A549 (cell line): ENCODE results near the gene OTULINL.

Experiments used
- CEBPB ChIP-seq, 2 experiments: fragments of >200 bp in 1 of 2; sonication (Bioruptor Twin) in 1 of 2; formaldehyde crosslinking in 1 of 2; IDR thresholded peaks; 2 replicates each; pipeline ENCODE4 v1.6.1; 2012 to 2016
- CTCF ChIP-seq: fragments of >200 bp; sonication (Bioruptor Twin); formaldehyde crosslinking; IDR thresholded peaks from 3 replicates; pipeline ENCODE4 v1.5.1; 2016
- ESRRA ChIP-seq: fragments of 150-350 bp; IDR thresholded peaks from 2 replicates; pipeline ENCODE4 v1.6.1; 2014; ENCODE audit warnings: mild to moderate bottlenecking, low read length, borderline replicate concordance
- HOXB5 ChIP-seq: fragments of 250-450 bp; sonication (Bioruptor Pico); IDR thresholded peaks from 2 replicates; pipeline ENCODE4 v1.5.0; 2020; ENCODE audit warnings: mild to moderate bottlenecking, moderate library complexity
- SREBF2 ChIP-seq: fragments of 450-650 bp; IDR thresholded peaks from 2 replicates; pipeline ENCODE4 v1.6.1; 2014; ENCODE audit warnings: mild to moderate bottlenecking, moderate library complexity
- TF ChIP-seq, protein P1 (sequence below): fragments of >200 bp; sonication (Bioruptor Twin); formaldehyde crosslinking; IDR thresholded peaks from 3 replicates; pipeline ENCODE4 v1.6.1; 2016

DNA sequence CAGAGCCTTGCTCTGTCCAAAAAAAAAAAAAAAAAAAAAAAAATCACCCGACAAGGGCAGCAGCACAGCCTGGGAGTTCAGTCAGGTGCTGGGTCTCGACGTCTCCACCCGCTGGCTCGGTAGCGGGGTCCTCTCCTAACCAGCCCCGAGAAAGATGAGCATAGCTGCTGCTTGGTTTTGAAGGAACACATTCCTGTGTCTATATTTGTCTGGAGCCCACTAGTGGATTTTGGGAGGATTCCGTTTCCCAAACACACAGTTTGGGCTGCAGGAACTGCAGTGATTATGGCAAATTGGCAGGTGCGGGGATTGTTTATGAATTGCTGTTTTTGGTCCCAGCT is 1.2 kb downstream of the OTULINL start:
- TF ChIP-seq CTCF (no peak), ESRRA (no peak), CEBPB (IDR thresholded peaks at IDR 0.05) (no peak), HOXB5 (CRISPR knock-in tag) (no peak), SREBF2 (no peak)
- TF ChIP-seq, protein P1, sequence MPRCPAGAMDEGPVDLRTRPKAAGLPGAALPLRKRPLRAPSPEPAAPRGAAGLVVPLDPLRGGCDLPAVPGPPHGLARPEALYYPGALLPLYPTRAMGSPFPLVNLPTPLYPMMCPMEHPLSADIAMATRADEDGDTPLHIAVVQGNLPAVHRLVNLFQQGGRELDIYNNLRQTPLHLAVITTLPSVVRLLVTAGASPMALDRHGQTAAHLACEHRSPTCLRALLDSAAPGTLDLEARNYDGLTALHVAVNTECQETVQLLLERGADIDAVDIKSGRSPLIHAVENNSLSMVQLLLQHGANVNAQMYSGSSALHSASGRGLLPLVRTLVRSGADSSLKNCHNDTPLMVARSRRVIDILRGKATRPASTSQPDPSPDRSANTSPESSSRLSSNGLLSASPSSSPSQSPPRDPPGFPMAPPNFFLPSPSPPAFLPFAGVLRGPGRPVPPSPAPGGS, result no peak
